ENCODE data around the gene MAPT. TPM values are rescaled to one million over a fixed set of nuclear protein-coding genes. Genes with fewer than 3 reads are reported as not detected.

MAPT gene
- total and polyA plus RNA-seq, 2 of the 4 experiments (the other 2 are of a cell fraction) = 0.18 to 0.19 TPM

DNA sequence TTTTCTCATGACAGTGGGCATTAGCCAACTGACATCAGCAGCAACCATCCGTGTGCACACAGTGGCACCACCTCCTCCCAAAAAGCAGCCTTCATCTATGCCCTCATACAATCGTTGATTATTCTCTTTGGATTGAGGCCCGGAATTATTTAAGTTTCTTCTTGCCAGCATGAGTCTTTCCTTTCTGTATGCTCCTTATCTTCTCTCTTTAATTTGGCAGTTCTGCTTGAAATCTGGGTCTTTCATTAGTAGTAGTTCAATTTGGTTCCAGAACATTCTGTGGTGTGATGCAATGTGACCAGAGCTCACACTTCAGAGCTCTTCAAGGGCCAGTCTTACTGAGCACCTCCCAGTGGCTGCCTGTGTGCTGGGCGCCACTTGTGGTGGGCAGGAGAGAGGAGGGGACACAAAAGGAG is 52.5 kb downstream of the MAPT start:
- Histone ChIP-seq H3K4me1 (ENCODE audit: control insufficient read depth, insufficient read depth, low read length) (no peaks in the 10 kb centered on the region), H4K5ac (ENCODE audit: low read depth, low read length) (no peak overlapping the region), H3K27ac (ENCODE audit: insufficient read depth, low read length) (no peak overlapping the region), H3K18ac (ENCODE audit: low read depth, low read length) (no peak overlapping the region), H3K56ac (ENCODE audit: extremely low read depth, insufficient read depth, low read length) (no peak overlapping the region), H4K8ac (ENCODE audit: low read depth in 2 of 2, low read length in 2 of 2) (no peak overlapping the region), H4K91ac (ENCODE audit: insufficient read depth, low read depth, low read length) (no peak overlapping the region), H3K4me2 (ENCODE audit: low read depth, low read length) (no peak overlapping the region), H2AK5ac (ENCODE audit: low read depth, low read length) (no peak overlapping the region), H3K9me1 (ENCODE audit: insufficient read depth, low read length) (no peaks in the 10 kb centered on the region), H2BK120ac (ENCODE audit: low read depth, low read length) (no peak overlapping the region), H2BK20ac (ENCODE audit: low read depth, low read length) (no peak overlapping the region), H3K9me3 (ENCODE audit: control insufficient read depth, insufficient read depth, low read length) (no peaks in the 10 kb centered on the region), H2BK15ac (ENCODE audit: low read depth, low read length) (no peak overlapping the region), H3K79me1 (ENCODE audit: low read depth in 1 of 2, low read length in 2 of 2) (no peaks in the 10 kb centered on the region), H3K36me3 (ENCODE audit: control insufficient read depth, insufficient read depth, low read length) (no peaks in the 10 kb centered on the region), H3K14ac (replicated peaks; ENCODE audit: low read depth, low read length) (no peak overlapping the region), H2AFZ (replicated peaks; ENCODE audit: low read length, poor library complexity) (no peak overlapping the region), H3K4ac (ENCODE audit: low read depth, low read length) (no peak overlapping the region), H3K9ac (ENCODE audit: low read depth, low read length) (no peak overlapping the region), H3K4me3 (ENCODE audit: insufficient read depth, low read depth, low read length) (no peak overlapping the region), H4K20me1 (ENCODE audit: insufficient read depth, low read length) (no peaks in the 10 kb centered on the region), H2AK9ac (replicated peaks; ENCODE audit: low read depth, low read length, poor library complexity) (no peak overlapping the region), H2BK5ac (ENCODE audit: low read depth, low read length, poor library complexity, severe bottlenecking) (no peak overlapping the region), H3K23ac (ENCODE audit: low read depth, low read length) (no peak overlapping the region), H3K27me3 (ENCODE audit: control insufficient read depth, insufficient read depth, low read length) (peaks cover 45% of the 10 kb centered on the region)
- ATAC-seq (ENCODE audit: low read depth) = no peak
- dilution Hi-C loops (cut with HindIII; ENCODE audit: low sequenced_read_pairs, unreplicated experiment) = no loop called here
- POLR2A ChIA-PET (ENCODE audit: unreplicated experiment) = no interaction called here
- in situ Hi-C loops (cut with MboI; ENCODE audit: low sequenced_read_pairs) = no loop called here
- BruUV-seq (replicated peaks) = no TSS peak
- 0% methylated on average over 1 of the region's 4 CpGs; no CpG with 5 or more reads in 1 of the 2 experiments for WGBS, 2 experiments (ENCODE audit: extremely low coverage in 2 of 2, insufficient read length in 1 of 2)
- TF ChIP-seq BHLHE40 (IDR thresholded peaks at IDR 0.05; ENCODE audit: low read depth, low read length) (no peak), CHD1 (IDR thresholded peaks at IDR 0.05; ENCODE audit: low read depth, low read length) (no peak), POLR2A (IDR thresholded peaks at IDR 0.05; ENCODE audit: low read depth, low read length) (no peak), NFE2L2 (IDR thresholded peaks at IDR 0.05; ENCODE audit: low read depth, low read length) (no peak), MXI1 (IDR thresholded peaks at IDR 0.05; ENCODE audit: borderline replicate concordance, low read depth, low read length) (no peak), MAFK (IDR thresholded peaks at IDR 0.05; ENCODE audit: low read depth, low read length) (no peak), RCOR1 (IDR thresholded peaks at IDR 0.05; ENCODE audit: insufficient replicate concordance, low read length) (no peak), SMC3 (IDR thresholded peaks at IDR 0.05; ENCODE audit: low read depth, low read length) (no peak)
- TF ChIP-seq, protein P1, sequence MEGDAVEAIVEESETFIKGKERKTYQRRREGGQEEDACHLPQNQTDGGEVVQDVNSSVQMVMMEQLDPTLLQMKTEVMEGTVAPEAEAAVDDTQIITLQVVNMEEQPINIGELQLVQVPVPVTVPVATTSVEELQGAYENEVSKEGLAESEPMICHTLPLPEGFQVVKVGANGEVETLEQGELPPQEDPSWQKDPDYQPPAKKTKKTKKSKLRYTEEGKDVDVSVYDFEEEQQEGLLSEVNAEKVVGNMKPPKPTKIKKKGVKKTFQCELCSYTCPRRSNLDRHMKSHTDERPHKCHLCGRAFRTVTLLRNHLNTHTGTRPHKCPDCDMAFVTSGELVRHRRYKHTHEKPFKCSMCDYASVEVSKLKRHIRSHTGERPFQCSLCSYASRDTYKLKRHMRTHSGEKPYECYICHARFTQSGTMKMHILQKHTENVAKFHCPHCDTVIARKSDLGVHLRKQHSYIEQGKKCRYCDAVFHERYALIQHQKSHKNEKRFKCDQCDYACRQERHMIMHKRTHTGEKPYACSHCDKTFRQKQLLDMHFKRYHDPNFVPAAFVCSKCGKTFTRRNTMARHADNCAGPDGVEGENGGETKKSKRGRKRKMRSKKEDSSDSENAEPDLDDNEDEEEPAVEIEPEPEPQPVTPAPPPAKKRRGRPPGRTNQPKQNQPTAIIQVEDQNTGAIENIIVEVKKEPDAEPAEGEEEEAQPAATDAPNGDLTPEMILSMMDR (conservative IDR thresholded peaks at IDR 0.05; ENCODE audit: low read depth, low read length) = no peak
- intact Hi-C loops (cut with micrococcal nuclease) = loop anchor here (5.0 kb wide), 1 partner anchor 305 kb away; no protein-coding TSS in a partner anchor
- CTCF ChIA-PET = no interaction called here
- no peak for DNase-seq

Measured in IMR-90 (cell line).